Caco-2 (cell line): Measurements from ENCODE around the gene MMD. TPM values are rescaled to one million over a fixed set of nuclear protein-coding genes. Genes with fewer than 3 reads are reported as not detected.

Source experiments
- BruUV-seq: library from RNA; stranded (reverse); fragments of 400-500 nt; replicated peaks from 2 replicates; lab custom pipeline; 2021; lab: Mats Ljungman, UMichigan
- CTCF ChIA-PET: fragments of 300-600 bp; sonication (Branson Sonifier 250); formaldehyde crosslinking; loops from one replicate; lab custom pipeline; 2022; ENCODE audit warnings: antibody characterized with exemption; lab: Charles Lee
- POLR2A ChIA-PET: fragments of 300-600 bp; sonication (Branson Sonifier 250); formaldehyde crosslinking; loops from one replicate; lab custom pipeline; 2022; ENCODE audit warnings: antibody characterized with exemption; lab: Charles Lee
- DNase-seq, 2 experiments: peaks; one replicate each; pipeline versions ENCODE4 v3.0.0 to v3.0.0-alpha.2; 2020 to 2022
- H3K27me3 ChIP-seq: replicated peaks from 2 replicates; pipeline ENCODE4 v1.6.0; 2011; ENCODE audit warnings: low read length; ENCODE audit not compliant: control insufficient read depth, insufficient read depth
- H3K36me3 ChIP-seq: 2 replicates; pipeline ENCODE4 v1.5.1; 2011; ENCODE audit warnings: low read length; ENCODE audit not compliant: control insufficient read depth, insufficient read depth
- H3K4me1 ChIP-seq: fragments of 250-450 bp; sonication (Bioruptor Pico); 2 replicates; pipeline ENCODE4 v1.5.1; 2020; ENCODE audit warnings: mild to moderate bottlenecking
- H3K4me3 ChIP-seq: 2 replicates; pipeline ENCODE4 v1.5.1; 2011; ENCODE audit warnings: low read depth, mild to moderate bottlenecking, control low read depth, low read length
- H3K9me3 ChIP-seq: fragments of 250-450 bp; sonication (Bioruptor Pico); 2 replicates; pipeline ENCODE4 v1.5.1; 2020; ENCODE audit warnings: mild to moderate bottlenecking, moderate library complexity
- H3K27ac Mint-ChIP-seq: one replicate; pipeline ENCODE4 v1.8.0; 2022; ENCODE audit warnings: mixed read lengths; ENCODE audit not compliant: unreplicated experiment
- H3K27me3 Mint-ChIP-seq: one replicate; pipeline ENCODE4 v1.8.0; 2022; ENCODE audit warnings: mixed read lengths; ENCODE audit not compliant: insufficient read depth, unreplicated experiment
- H3K36me3 Mint-ChIP-seq: one replicate; pipeline ENCODE4 v1.8.0; 2022; ENCODE audit warnings: mild to moderate bottlenecking, mixed read lengths; ENCODE audit not compliant: insufficient read depth, unreplicated experiment
- H3K4me1 Mint-ChIP-seq: one replicate; pipeline ENCODE4 v1.8.0; 2022; ENCODE audit warnings: low read depth, mixed read lengths; ENCODE audit not compliant: unreplicated experiment
- H3K4me3 Mint-ChIP-seq: one replicate; pipeline ENCODE4 v1.8.0; 2022; ENCODE audit warnings: mild to moderate bottlenecking, moderate library complexity, mixed read lengths; ENCODE audit not compliant: unreplicated experiment
- H3K9me3 Mint-ChIP-seq: one replicate; pipeline ENCODE4 v1.8.0; 2022; ENCODE audit warnings: mixed read lengths; ENCODE audit not compliant: unreplicated experiment
- CTCF ChIP-seq, 2 experiments: fragments of 200-600 bp in 1 of 2; IDR thresholded peaks; 1 replicate in 1 of 2; 2 replicates in 1 of 2; pipeline versions ENCODE4 v1.5.1 to v1.8.0; 2011 to 2022; ENCODE audit warnings: antibody characterized with exemption in 1 of 2, control low read depth in 1 of 2, inconsistent platforms in 1 of 2, low read depth in 1 of 2, low read length in 1 of 2, mild to moderate bottlenecking in 1 of 2, moderate library complexity in 1 of 2; ENCODE audit not compliant: insufficient read depth in 1 of 2, severe bottlenecking in 1 of 2, unreplicated experiment in 1 of 2
- intact Hi-C: fragments of 100-400 bp; cut with micrococcal nuclease; formaldehyde crosslinking; loops from one replicate; pipeline ENCODE4 v1.10.0; 2022; ENCODE audit not compliant: unreplicated experiment
- total RNA-seq: library from RNA; stranded (reverse); gene quantifications from 2 replicates; pipeline ENCODE4 v1.2.3, GENCODE V29; 2022

Gene MMD
- total RNA-seq, 1 experiment from 2014 or later: 38.6 TPM

- Mint-ChIP-seq H3K27ac (no peak overlapping the region), H3K4me1 (peaks cover 3% of the 10 kb centered on the region), H3K4me3 (no peak overlapping the region), H3K36me3 (peaks cover 97% of the 10 kb centered on the region), H3K9me3 (no peaks in the 10 kb centered on the region), H3K27me3 (no peaks in the 10 kb centered on the region)
- H3K9me3 ChIP-seq: no peaks in the 10 kb centered on the region
- intact Hi-C loops: no loop called here
- no peak for TF ChIP-seq CTCF (IDR thresholded peaks at IDR 0.05; ENCODE audit: insufficient read depth in 1 of 2, low read depth in 1 of 2, low read length in 1 of 2, severe bottlenecking in 1 of 2, unreplicated experiment in 1 of 2)
- no peak overlapping the region for H3K4me3 ChIP-seq
- no peak for DNase-seq
- ChIA-PET POLR2A (no interaction called here), CTCF (no interaction called here)
- H3K36me3 ChIP-seq: peaks cover 4% of the 10 kb centered on the region
- peaks cover 10% of the 10 kb centered on the region for H3K4me1 ChIP-seq
- H3K27me3 ChIP-seq: no peaks in the 10 kb centered on the region
- no TSS peak for BruUV-seq
Observed at GRCh38 chr17:55402374-55402773, 19.3 kb downstream of the MMD start.

- Mint-ChIP-seq H3K4me3 (no peak overlapping the region), H3K36me3 (peaks cover 82% of the 10 kb centered on the region), H3K9me3 (no peaks in the 10 kb centered on the region), H3K27me3 (no peaks in the 10 kb centered on the region), H3K27ac (peak overlapping the region; percentile 44), H3K4me1 (peaks cover 13% of the 10 kb centered on the region)
- no peak for TF ChIP-seq CTCF (IDR thresholded peaks at IDR 0.05; ENCODE audit: insufficient read depth in 1 of 2, low read depth in 1 of 2, low read length in 1 of 2, severe bottlenecking in 1 of 2, unreplicated experiment in 1 of 2)
- no peaks in the 10 kb centered on the region; the same call in 1 of the 2 replicates for H3K36me3 ChIP-seq
- BruUV-seq: no TSS peak
- H3K4me1 ChIP-seq: peaks cover 9% of the 10 kb centered on the region
- H3K9me3 ChIP-seq: no peaks in the 10 kb centered on the region
- ChIA-PET POLR2A (interaction anchor here (0.6 kb wide), 1 partner anchor 48 kb away, joined by 3 read pairs; no protein-coding TSS in a partner anchor), CTCF (interaction anchor here (1.3 kb wide), 1 partner anchor 116 kb away, joined by 5 read pairs; no protein-coding TSS in a partner anchor)
- intact Hi-C loops: no loop called here
- no peak for DNase-seq
- no peak overlapping the region for H3K4me3 ChIP-seq
- no peaks in the 10 kb centered on the region for H3K27me3 ChIP-seq
Observed at GRCh38 chr17:55398689-55399088, 22.9 kb downstream of the MMD start.

GRCh38 chr17:55395803-55396505, 25.7 kb downstream of the MMD start:
- ChIA-PET POLR2A (no interaction called here), CTCF (no interaction called here)
- no peak for DNase-seq
- Histone ChIP-seq H3K4me1 (peaks cover 9% of the 10 kb centered on the region), H3K36me3 (no peaks in the 10 kb centered on the region), H3K9me3 (no peaks in the 10 kb centered on the region), H3K27me3 (no peaks in the 10 kb centered on the region), H3K4me3 (no peak overlapping the region)
- Mint-ChIP-seq H3K27me3 (no peaks in the 10 kb centered on the region), H3K4me1 (peaks cover 13% of the 10 kb centered on the region), H3K4me3 (no peak overlapping the region), H3K27ac (no peak overlapping the region), H3K9me3 (no peaks in the 10 kb centered on the region), H3K36me3 (peaks cover 75% of the 10 kb centered on the region)
- no peak for TF ChIP-seq CTCF (IDR thresholded peaks at IDR 0.05; ENCODE audit: insufficient read depth in 1 of 2, low read depth in 1 of 2, low read length in 1 of 2, severe bottlenecking in 1 of 2, unreplicated experiment in 1 of 2)
- intact Hi-C loops: no loop called here
- no TSS peak for BruUV-seq
